Endothelial cell of umbilical vein (primary cell): ENCODE measurements around the gene CCDC188. TPM values are rescaled to one million over a fixed set of nuclear protein-coding genes. Genes with fewer than 3 reads are reported as not detected.

Source experiments
- BruUV-seq: library from RNA; stranded (reverse); fragments of 400-500 nt; replicated peaks from 2 replicates; lab custom pipeline; 2021; lab: Mats Ljungman, UMichigan
- CTCF ChIA-PET: fragments of 300-600, 350-600 bp; sonication (Branson Sonifier 250); formaldehyde crosslinking; loops from one replicate; lab custom pipeline; 2021; ENCODE audit warnings: antibody characterized with exemption, inconsistent platforms; lab: Charles Lee
- POLR2A ChIA-PET: fragments of 300-600, 350-600 bp; sonication (Branson Sonifier 250); formaldehyde crosslinking; loops from one replicate; lab custom pipeline; 2021; ENCODE audit warnings: antibody characterized with exemption, inconsistent platforms; lab: Charles Lee
- DNase-seq: peaks from one replicate; pipeline ENCODE4 v3.0.0-alpha.2; 2011; ENCODE audit warnings: low read depth, low spot score
- FAIRE-seq: peaks from 2 replicates; lab custom pipeline; 2011; peaks lifted over from hg19 to GRCh38; lab: Jason Lieb, UNC
- H2AFZ ChIP-seq: 2 replicates; pipeline ENCODE4 v1.6.0; 2012; ENCODE audit warnings: low read depth, low read length, control low read depth, inconsistent platforms
- H3K27ac ChIP-seq: 2 replicates; pipeline ENCODE4 v1.5.1; 2011; ENCODE audit warnings: low read depth, mild to moderate bottlenecking, control low read depth, low read length, moderate library complexity; ENCODE audit not compliant: insufficient read depth
- H3K27me3 ChIP-seq, 2 experiments: 2 replicates each; pipeline versions ENCODE4 v1.6.0 to v1.6.1; 2011; ENCODE audit warnings: low read length in 2 of 2, mixed read lengths in 1 of 2; ENCODE audit not compliant: control insufficient read depth in 2 of 2, insufficient read depth in 2 of 2
- H3K36me3 ChIP-seq, 2 experiments: 2 replicates in 1 of 2; 3 replicates in 1 of 2; pipeline ENCODE4 v1.5.1; 2011; ENCODE audit warnings: low read length in 2 of 2, mild to moderate bottlenecking in 1 of 2, moderate library complexity in 1 of 2; ENCODE audit not compliant: control insufficient read depth in 2 of 2, insufficient read depth in 2 of 2; ENCODE audit errors: extremely low read depth in 1 of 2
- H3K4me1 ChIP-seq: 3 replicates; pipeline ENCODE4 v1.5.1; 2011; ENCODE audit warnings: mild to moderate bottlenecking, low read length; ENCODE audit not compliant: control insufficient read depth, insufficient read depth; ENCODE audit errors: extremely low read depth
- H3K4me2 ChIP-seq: 2 replicates; pipeline ENCODE4 v1.6.1; 2011; ENCODE audit warnings: low read length, control low read depth, mixed read lengths; ENCODE audit not compliant: insufficient read depth
- H3K4me3 ChIP-seq, 3 experiments: fragments of 200-600 bp in 1 of 3; sonication (generic), shearing (Covaris generic) in 1 of 3; replicated peaks in 1 of 3; 2 replicates each; pipeline ENCODE4 v1.5.1; 2011 to 2016; ENCODE audit warnings: control low read depth in 3 of 3, low read length in 3 of 3, mild to moderate bottlenecking in 2 of 3, inconsistent platforms in 1 of 3, low read depth in 1 of 3, moderate library complexity in 1 of 3; ENCODE audit not compliant: insufficient read depth in 1 of 3
- H3K79me2 ChIP-seq: 2 replicates; pipeline ENCODE4 v1.6.0; 2012; ENCODE audit warnings: low read length, inconsistent platforms; ENCODE audit not compliant: control insufficient read depth, insufficient read depth
- H3K9ac ChIP-seq: replicated peaks from 2 replicates; pipeline ENCODE3; 2011; ENCODE audit warnings: low read length, control low read depth; ENCODE audit not compliant: insufficient read depth; ENCODE audit errors: extremely low read depth
- H3K9me1 ChIP-seq: replicated peaks from 3 replicates; pipeline ENCODE4 v1.6.0; 2011; ENCODE audit warnings: mild to moderate bottlenecking, low read length; ENCODE audit not compliant: control insufficient read depth, insufficient read depth; ENCODE audit errors: extremely low read depth
- H3K9me3 ChIP-seq: replicated peaks from 2 replicates; pipeline ENCODE4 v1.5.1; 2012; ENCODE audit warnings: low read length, inconsistent platforms; ENCODE audit not compliant: control insufficient read depth, insufficient read depth
- H4K20me1 ChIP-seq: replicated peaks from 2 replicates; pipeline ENCODE3; 2011; ENCODE audit warnings: mild to moderate bottlenecking, low read length; ENCODE audit not compliant: control insufficient read depth, insufficient read depth; ENCODE audit errors: extremely low read depth
- EZH2 ChIP-seq: IDR thresholded peaks from 2 replicates; pipeline ENCODE4 v1.6.1; 2012; ENCODE audit warnings: borderline replicate concordance, low read depth, mild to moderate bottlenecking, moderate library complexity, low read length, inconsistent platforms; ENCODE audit not compliant: severe bottlenecking
- GATA2 ChIP-seq: IDR thresholded peaks from 2 replicates; pipeline ENCODE4 v1.7.0; 2011; ENCODE audit warnings: low read depth, mild to moderate bottlenecking, moderate library complexity, mixed read lengths, low read length; ENCODE audit not compliant: insufficient read length, insufficient read depth
- JUN ChIP-seq: IDR thresholded peaks from 2 replicates; pipeline ENCODE4 v1.6.1; 2011; ENCODE audit warnings: borderline replicate concordance, low read depth; ENCODE audit not compliant: insufficient read length, insufficient read depth
- MAX ChIP-seq: IDR thresholded peaks from 2 replicates; pipeline ENCODE4 v1.6.1; 2011; ENCODE audit not compliant: insufficient read depth, insufficient read length
- MYC ChIP-seq: IDR thresholded peaks from one replicate; pipeline ENCODE4 v1.6.1; 2011; ENCODE audit warnings: mild to moderate bottlenecking, low read depth, low read length
- POLR2A ChIP-seq: IDR thresholded peaks from 2 replicates; pipeline ENCODE4 v1.6.1; 2012; ENCODE audit warnings: low read depth, mild to moderate bottlenecking, control low read depth, low read length
- dilution Hi-C: fragments of 300-500 bp; cut with MboI; formaldehyde crosslinking; loops from one replicate; pipeline ENCODE4 v1.15.0; 2019; ENCODE audit warnings: low sequenced_read_pairs; ENCODE audit not compliant: extremely low pct_ligation_motif_present
- intact Hi-C: fragments of 100-400 bp; cut with micrococcal nuclease; formaldehyde crosslinking; loops from one replicate; pipeline ENCODE4 v1.10.0; 2022
- polyA plus RNA-seq, 4 experiments: library from polyadenylated mRNA; depleted of rRNA in 3 of 4; stranded (reverse) in 3 of 4; unstranded in 1 of 4; fragments of >200 nt; gene quantifications; 2 replicates each; pipeline versions ENCODE4 v1.2.1 to v1.2.3, GENCODE V29; 2011 to 2012; ENCODE audit warnings: missing spikeins in 1 of 4
- total RNA-seq: library from RNA; stranded (reverse); gene quantifications from 2 replicates; pipeline ENCODE4 v1.2.3, GENCODE V29; 2021

CCDC188 gene
- total and polyA plus RNA-seq, 2 donors (not counting 3 experiments of a cell fraction or from before 2014, with no cell fraction given): 9.4 to 9.8 TPM

- dilution Hi-C loops: no loop called here
- no TSS peak for BruUV-seq
- Histone ChIP-seq H3K4me1 (no peaks in the 10 kb centered on the region), H3K4me2 (no peak overlapping the region), H3K36me3 (no peaks in the 10 kb centered on the region), H2AFZ (no peak overlapping the region), H3K27me3 (no peaks in the 10 kb centered on the region), H3K9me3 (no peaks in the 10 kb centered on the region), H3K27ac (no peak overlapping the region), H3K79me2 (no peaks in the 10 kb centered on the region), H3K9me1 (no peaks in the 10 kb centered on the region), H3K9ac (no peak overlapping the region), H3K4me3 (no peak overlapping the region), H4K20me1 (no peaks in the 10 kb centered on the region)
- intact Hi-C loops: no loop called here
- DNase-seq (no peak), FAIRE-seq (no peak)
- ChIA-PET POLR2A (no interaction called here), CTCF (no interaction called here)
- no peak for TF ChIP-seq GATA2
These were observed 20.7 kb upstream of the CCDC188 start for GRCh38 chr22:20171288-20172140.

- Histone ChIP-seq H3K36me3 (no peaks in the 10 kb centered on the region), H3K9ac (no peak overlapping the region), H3K9me3 (no peaks in the 10 kb centered on the region), H3K4me1 (no peaks in the 10 kb centered on the region), H3K9me1 (no peaks in the 10 kb centered on the region), H4K20me1 (no peaks in the 10 kb centered on the region), H2AFZ (no peak overlapping the region), H3K4me2 (no peak overlapping the region), H3K27me3 (no peaks in the 10 kb centered on the region), H3K27ac (no peak overlapping the region), H3K4me3 (no peak overlapping the region), H3K79me2 (no peaks in the 10 kb centered on the region)
- ChIA-PET POLR2A (no interaction called here), CTCF (no interaction called here)
- DNase-seq (no peak), FAIRE-seq (no peak)
- intact Hi-C loops (no loop called here), dilution Hi-C loops (no loop called here)
- BruUV-seq: no TSS peak
- TF ChIP-seq JUN (no peak), EZH2 (no peak), MYC (no peak), MAX (no peak), POLR2A (no peak), GATA2 (no peak)
These were observed 19.3 kb upstream of the CCDC188 start for GRCh38 chr22:20170170-20170569.
